Daoy (cell line): ENCODE data around the gene YJEFN3. TPM values are rescaled to one million over a fixed set of nuclear protein-coding genes. Genes with fewer than 3 reads are reported as not detected.

ENCODE experiments used
- DNase-seq: peaks from one replicate; pipeline ENCODE4 v3.0.0-alpha.2; 2015; ENCODE audit warnings: low read depth
- total RNA-seq: library from RNA; depleted of rRNA; stranded (reverse); fragments of >200 nt; shearing (Covaris generic); gene quantifications from 2 replicates; pipeline ENCODE4 v1.2.3, GENCODE V29; 2014

Gene YJEFN3
- total RNA-seq, 1 experiment from 2014 or later, result 1.4 TPM

GRCh38 chr19:19538785-19539166, 10.1 kb downstream of the YJEFN3 start:
- no peak for DNase-seq

GRCh38 chr19:19539698-19540063, 11.0 kb downstream of the YJEFN3 start:
- no peak for DNase-seq

GRCh38 chr19:19540064-19540714, 11.5 kb downstream of the YJEFN3 start:
- DNase-seq, result peak; percentile 79

- peak; percentile 74 for DNase-seq
These were observed 12.2 kb downstream of the YJEFN3 start for GRCh38 chr19:19540715-19541515.

GRCh38 chr19:19541616-19542015, 12.9 kb downstream of the YJEFN3 start:
- DNase-seq, result no peak

- DNase-seq, result no peak
These were observed 13.8 kb downstream of the YJEFN3 start for GRCh38 chr19:19542507-19542906.

- no peak for DNase-seq
These were observed 14.4 kb downstream of the YJEFN3 start for GRCh38 chr19:19543101-19543500.

GRCh38 chr19:19543640-19544039, 14.9 kb downstream of the YJEFN3 start:
- no peak for DNase-seq

GRCh38 chr19:19544257-19544953, 15.7 kb downstream of the YJEFN3 start:
- no peak for DNase-seq

GRCh38 chr19:19544954-19545591, 16.4 kb downstream of the YJEFN3 start:
- no peak for DNase-seq

GRCh38 chr19:19545707-19546106, 17.0 kb downstream of the YJEFN3 start:
- no peak for DNase-seq

- DNase-seq, result no peak
These were observed 18.0 kb downstream of the YJEFN3 start for GRCh38 chr19:19546751-19547162.

GRCh38 chr19:19547674-19548336, 19.1 kb downstream of the YJEFN3 start:
- DNase-seq, result no peak

GRCh38 chr19:19548915-19549759, 20.4 kb downstream of the YJEFN3 start:
- no peak for DNase-seq

- no peak for DNase-seq
These were observed 21.2 kb downstream of the YJEFN3 start for GRCh38 chr19:19549804-19550464.

GRCh38 chr19:19550485-19550929, 21.8 kb downstream of the YJEFN3 start:
- DNase-seq, result peak; percentile 43

GRCh38 chr19:19550972-19551852, 22.5 kb downstream of the YJEFN3 start:
- no peak for DNase-seq

- no peak for DNase-seq
These were observed 23.1 kb downstream of the YJEFN3 start for GRCh38 chr19:19551853-19552192.

- peak; percentile 50 for DNase-seq
These were observed 24.1 kb downstream of the YJEFN3 start for GRCh38 chr19:19552798-19553197.
